ENCODE data around the gene PRSS56. TPM values are rescaled to one million over a fixed set of nuclear protein-coding genes. Genes with fewer than 3 reads are reported as not detected.
"Not testable (repeated sequence)": the region's sequence is repeated elsewhere in the genome, so short reads cannot be mapped to it uniquely, and the experiment has no call there.

Gene PRSS56
- total and polyA plus RNA-seq, 2 of the 13 experiments (the other 11 are each of a cell fraction or from before 2014, with no cell fraction given), result not detected

- TF ChIP-seq NFIC (IDR thresholded peaks at IDR 0.05; ENCODE audit: low read length), result no peak
Measured at GRCh38 chr2:232569541-232569940, 49.4 kb downstream of the PRSS56 start (continued).

DNA sequence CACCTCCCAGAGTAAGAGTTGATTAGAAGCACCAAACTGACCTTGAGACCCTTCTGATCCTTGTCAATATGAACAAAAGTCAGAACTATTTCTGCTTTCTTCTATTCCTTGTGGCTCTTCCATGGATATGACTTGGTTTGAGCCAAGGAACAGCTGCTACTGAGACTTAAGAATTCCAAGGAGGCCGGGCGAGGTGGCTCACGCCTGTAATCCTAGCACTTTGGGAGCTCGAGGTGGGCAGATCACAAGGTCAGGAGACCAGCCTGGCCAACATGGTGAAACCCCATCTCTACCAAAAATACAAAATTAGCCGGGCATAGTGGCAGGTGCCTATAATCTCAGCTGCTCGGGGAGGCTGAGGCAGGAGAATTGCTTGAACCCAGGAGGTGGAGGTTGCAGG, 50.3 kb downstream of the PRSS56 start:
- H2AFZ ChIP-seq (ENCODE audit: low read length); H3K9me3 ChIP-seq (ENCODE audit: low read length); CTCF ChIA-PET (ENCODE audit: low intra/inter-chr PET ratio, low total read pairs); DNase-seq (ENCODE audit: low spot score); H3K4me3 ChIP-seq (replicated peaks in 1 of 3; ENCODE audit: insufficient read depth in 1 of 3, low read depth in 2 of 3, low read length in 3 of 3); H3K27ac ChIP-seq (ENCODE audit: extremely low read length, insufficient read depth, low read length); H3K4me2 ChIP-seq (ENCODE audit: low read depth, low read length); ATAC-seq; H3K27me3 ChIP-seq (ENCODE audit: control insufficient read depth in 1 of 2, insufficient read depth in 2 of 2, low read length in 2 of 2); H3K79me2 ChIP-seq (ENCODE audit: insufficient read depth, low read length); intact Hi-C loops (cut with micrococcal nuclease; ENCODE audit: unreplicated experiment); in situ Hi-C loops (cut with HindIII; ENCODE audit: extremely low pct_ligation_motif_present, low pct_unique_long_range_greater_than_20kb); H3K9ac ChIP-seq (ENCODE audit: insufficient read depth, low read depth, low read length); BruUV-seq (replicated peaks); H4K20me1 ChIP-seq (ENCODE audit: insufficient read depth, low read length); FAIRE-seq: not testable (repeated sequence)
- H3K4me1 ChIP-seq (ENCODE audit: insufficient read depth, low read length), result peaks cover 31% of the 10 kb centered on the region
- POLR2A ChIA-PET, result interaction anchor here (1.8 kb wide), 1 partner anchor 20 kb away, joined by 11 read pairs; the partner anchor contains the start of genes EIF4E2 and TIGD1
- peaks cover 36 to 63% of the 10 kb centered on the region in 2 experiments for H3K36me3 ChIP-seq (replicated peaks in 1 of 2; ENCODE audit: control insufficient read depth in 1 of 2, insufficient read depth in 2 of 2, low read length in 2 of 2)
- WGBS (ENCODE audit: low lambda C conversion rate), result over 99% methylated on average over 6 of the region's 6 CpGs

DNA sequence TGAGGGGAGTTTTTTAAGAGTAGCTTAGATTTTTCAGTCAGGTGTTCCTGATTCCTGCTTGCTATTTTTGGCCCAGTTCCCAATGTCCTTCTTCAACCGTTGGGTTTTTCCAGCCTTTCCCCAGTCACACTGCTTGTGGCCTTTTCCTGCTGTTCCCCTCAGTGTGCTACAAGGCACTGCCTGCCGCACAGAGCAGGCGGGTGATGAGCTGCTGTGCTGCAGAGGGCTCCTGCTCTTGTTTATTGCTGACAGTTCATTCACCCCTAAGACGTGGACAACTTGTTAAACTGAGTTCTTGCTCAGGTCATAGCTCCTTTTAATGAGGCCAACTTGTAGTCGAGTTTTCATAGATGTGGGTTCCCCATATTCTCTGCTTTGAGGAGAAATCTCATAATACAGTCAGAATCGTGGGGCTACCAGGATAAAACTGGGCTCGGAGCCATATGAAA, 50.9 kb downstream of the PRSS56 start:
- in situ Hi-C loops (cut with HindIII; ENCODE audit: extremely low pct_ligation_motif_present, low pct_unique_long_range_greater_than_20kb), result no loop called here
- WGBS (ENCODE audit: low lambda C conversion rate), result 89% methylated on average over 7 of the region's 7 CpGs
- Histone ChIP-seq H3K9ac (ENCODE audit: insufficient read depth, low read depth, low read length) (no peak overlapping the region), H3K4me1 (ENCODE audit: insufficient read depth, low read length) (peaks cover 36% of the 10 kb centered on the region), H4K20me1 (ENCODE audit: insufficient read depth, low read length) (no peaks in the 10 kb centered on the region), H3K79me2 (ENCODE audit: insufficient read depth, low read length) (no peaks in the 10 kb centered on the region), H3K4me2 (ENCODE audit: low read depth, low read length) (no peak overlapping the region), H3K36me3 (replicated peaks in 1 of 2; ENCODE audit: control insufficient read depth in 1 of 2, insufficient read depth in 2 of 2, low read length in 2 of 2) (peaks cover 32 to 57% of the 10 kb centered on the region in 2 experiments), H3K4me3 (replicated peaks in 1 of 3; ENCODE audit: insufficient read depth in 1 of 3, low read depth in 2 of 3, low read length in 3 of 3) (no peak overlapping the region), H3K9me3 (ENCODE audit: low read length) (no peaks in the 10 kb centered on the region), H3K27ac (ENCODE audit: extremely low read length, insufficient read depth, low read length) (no peak overlapping the region), H2AFZ (ENCODE audit: low read length) (no peak overlapping the region), H3K27me3 (ENCODE audit: control insufficient read depth in 1 of 2, insufficient read depth in 2 of 2, low read length in 2 of 2) (no peaks in the 10 kb centered on the region)
- ChIA-PET CTCF (ENCODE audit: low intra/inter-chr PET ratio, low total read pairs) (no interaction called here), POLR2A (interaction anchor here (1.8 kb wide), 1 partner anchor 20 kb away, joined by 11 read pairs; the partner anchor contains the start of genes EIF4E2 and TIGD1)
- no TSS peak for BruUV-seq (replicated peaks)
- TF ChIP-seq ZNF296 (CRISPR knock-in tag; conservative IDR thresholded peaks at IDR 0.05) (no peak), FOXO4 (CRISPR knock-in tag; conservative IDR thresholded peaks at IDR 0.05) (0 out of 2 replicates have a peak, but pooled peaks have one; percentile 51)
- DNase-seq (ENCODE audit: low spot score) (no peak), FAIRE-seq (no peak), ATAC-seq (no peak)
- intact Hi-C loops (cut with micrococcal nuclease; ENCODE audit: unreplicated experiment), result no loop called here

Data from HepG2 (cell line).